HT1080 (cell line): ENCODE measurements around the gene NOS1AP. TPM values are rescaled to one million over a fixed set of nuclear protein-coding genes. Genes with fewer than 3 reads are reported as not detected.

Experiments used
- DNase-seq: peaks from one replicate; pipeline ENCODE4 v3.0.0-alpha.2; 2015; ENCODE audit warnings: low read depth
- total RNA-seq: library from RNA; depleted of rRNA; stranded (reverse); fragments of >200 nt; shearing (Covaris generic); gene quantifications from 2 replicates; pipeline ENCODE4 v1.2.3, GENCODE V29; 2014

Gene NOS1AP
- total RNA-seq, 1 experiment from 2014 or later, result 1.8 TPM

GRCh38 chr1:162285149-162285561 lies 215.7 kb downstream of the NOS1AP start:
- DNase-seq, result peak; percentile 18

GRCh38 chr1:162291000-162291399 lies 221.5 kb downstream of the NOS1AP start:
- no peak for DNase-seq

- DNase-seq, result no peak
Measured at GRCh38 chr1:162292422-162292849, 222.9 kb downstream of the NOS1AP start.

GRCh38 chr1:162293073-162293692 lies 223.7 kb downstream of the NOS1AP start:
- DNase-seq, result no peak

GRCh38 chr1:162294015-162294414 lies 224.5 kb downstream of the NOS1AP start:
- no peak for DNase-seq

DNA sequence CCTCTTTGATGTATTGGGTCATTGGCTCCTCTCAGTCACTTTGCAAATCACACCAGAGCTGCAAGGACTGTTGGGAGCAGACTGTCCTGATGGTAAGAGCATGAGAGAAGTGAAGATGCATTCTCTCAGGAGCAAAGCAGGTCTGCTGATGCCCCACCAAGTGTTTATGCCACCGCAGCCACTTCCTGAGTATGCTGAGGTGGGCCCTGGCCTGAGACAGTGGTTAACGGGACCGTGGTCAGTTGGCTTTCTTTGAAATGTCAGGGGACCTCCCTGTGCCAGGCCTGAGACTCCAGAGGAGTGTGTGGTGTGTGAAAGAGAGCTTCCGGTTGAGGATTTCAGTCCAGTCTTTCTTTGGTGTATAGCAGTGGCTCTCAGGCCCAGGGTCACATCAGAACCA lies 227.7 kb downstream of the NOS1AP start:
- peak; percentile 15 for DNase-seq

DNA sequence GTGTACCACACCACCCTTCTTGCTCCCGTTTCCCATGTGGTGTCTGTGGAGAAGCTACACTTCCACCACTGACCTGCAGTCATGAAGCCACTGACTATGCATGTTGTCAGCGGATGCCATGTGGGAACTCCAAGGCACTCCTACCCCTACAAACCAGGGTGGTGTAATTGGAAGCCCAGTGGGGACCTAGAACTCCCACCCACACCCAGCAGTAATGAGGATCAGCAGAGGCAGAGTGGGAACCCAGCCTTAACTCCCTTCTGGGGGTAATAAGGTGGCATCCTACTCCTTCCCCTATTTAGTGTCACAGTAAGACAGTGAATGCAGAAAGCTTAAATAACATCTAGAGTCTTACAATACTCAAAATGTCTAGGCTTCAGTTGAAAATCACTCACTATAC lies 228.8 kb downstream of the NOS1AP start:
- no peak for DNase-seq

GRCh38 chr1:162299018-162299417 lies 229.5 kb downstream of the NOS1AP start:
- DNase-seq, result no peak

DNA sequence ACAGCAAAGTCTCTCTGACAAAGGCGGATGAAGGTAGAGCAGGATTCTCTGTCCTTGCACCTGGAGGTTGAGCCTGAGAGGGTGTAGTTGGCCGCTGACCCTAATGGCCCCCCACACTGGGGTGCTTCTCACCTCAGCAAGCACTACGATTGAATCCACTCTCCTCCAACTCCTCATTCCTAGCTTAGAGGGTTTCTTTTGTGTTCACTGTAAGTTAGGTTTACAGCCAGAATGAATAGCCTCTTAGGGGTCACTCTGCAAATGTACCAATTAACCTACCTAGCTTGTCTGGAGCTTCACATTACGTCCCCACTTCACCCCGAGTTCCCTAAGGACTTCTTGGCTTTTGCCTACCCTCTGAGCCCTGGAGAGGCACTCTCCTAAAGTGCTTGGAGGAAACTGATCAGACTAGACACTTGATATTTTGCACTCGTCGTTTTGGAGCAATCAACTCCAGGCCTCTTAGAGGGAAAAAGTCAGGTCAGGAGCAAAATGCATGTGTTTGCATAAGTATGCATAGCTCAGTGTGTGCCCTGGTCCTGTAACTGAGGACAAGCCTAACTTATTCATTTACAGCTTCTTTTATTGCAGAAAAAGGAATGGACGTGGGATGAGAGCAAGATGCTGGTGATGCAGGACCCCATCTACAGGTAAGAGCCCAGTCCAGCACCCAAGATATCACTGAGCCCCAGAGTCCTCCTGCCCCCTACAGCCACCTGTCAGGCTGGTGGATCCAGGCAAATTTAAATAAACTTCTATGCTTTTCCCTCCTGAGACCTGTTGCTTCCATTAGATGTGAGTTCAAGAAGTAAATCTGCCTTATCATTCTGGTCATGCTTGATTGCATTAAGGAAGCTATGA lies 230.8 kb downstream of the NOS1AP start:
- no peak for DNase-seq

DNA sequence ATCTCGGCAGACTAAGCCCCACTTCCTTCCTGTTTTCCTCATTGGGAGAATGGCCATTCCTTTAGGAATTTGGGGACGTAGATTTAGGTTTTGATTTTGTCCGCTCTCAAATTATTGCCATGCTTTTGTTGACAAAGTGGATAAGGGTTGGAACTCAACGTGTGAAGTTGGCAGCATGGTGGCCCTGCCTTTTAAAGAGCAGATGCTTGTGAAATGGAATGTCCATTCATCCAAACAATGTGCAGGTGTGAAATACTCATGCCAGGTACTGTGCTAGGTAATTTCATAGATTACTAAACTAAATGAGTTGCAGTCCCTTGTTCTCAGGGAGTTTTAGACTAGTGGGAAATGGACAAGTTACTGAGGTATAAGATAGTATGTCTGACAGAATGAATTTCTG lies 232.2 kb downstream of the NOS1AP start:
- DNase-seq, result no peak

GRCh38 chr1:162302306-162303003 lies 233.0 kb downstream of the NOS1AP start:
- DNase-seq, result no peak

GRCh38 chr1:162303004-162303344 lies 233.5 kb downstream of the NOS1AP start:
- DNase-seq, result peak; percentile 50

DNA sequence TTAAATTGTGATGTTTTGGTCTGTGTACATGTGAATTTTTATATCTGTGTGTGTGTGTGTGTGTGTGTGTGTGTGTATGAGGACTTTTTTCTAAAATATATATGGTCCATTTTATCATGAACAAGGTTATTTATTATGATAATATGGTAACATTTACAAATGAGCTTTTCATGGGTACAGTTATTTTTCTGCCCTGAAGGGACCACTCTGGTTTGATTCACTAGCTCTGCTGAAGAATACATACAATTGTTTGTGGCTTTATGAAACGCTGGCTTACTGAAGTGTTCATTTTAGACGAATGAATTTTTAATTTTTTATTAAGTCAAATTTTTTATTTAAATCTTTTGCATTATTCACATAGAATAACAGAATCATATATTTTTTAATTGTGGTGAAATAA lies 235.2 kb downstream of the NOS1AP start:
- no peak for DNase-seq

DNA sequence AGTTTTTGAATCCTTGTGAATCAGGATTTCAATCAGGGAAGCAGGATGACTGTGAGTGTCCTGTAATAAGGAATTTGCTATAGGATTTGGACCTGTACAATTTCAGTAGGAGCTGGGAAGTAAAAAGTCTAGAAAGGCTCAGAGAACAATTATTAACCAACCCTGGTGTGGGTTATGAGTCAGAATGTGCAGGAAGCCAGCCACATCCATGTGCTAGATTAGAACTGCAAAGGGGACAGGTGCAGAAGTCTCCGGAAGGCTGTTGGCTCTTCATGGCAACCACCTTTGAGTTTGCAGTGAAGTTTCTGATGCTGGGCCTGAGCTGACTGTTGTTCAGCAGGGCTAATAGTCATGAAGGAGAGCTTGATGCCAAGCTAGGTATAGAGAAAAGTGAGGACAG lies 236.5 kb downstream of the NOS1AP start:
- DNase-seq, result peak; percentile 77

DNA sequence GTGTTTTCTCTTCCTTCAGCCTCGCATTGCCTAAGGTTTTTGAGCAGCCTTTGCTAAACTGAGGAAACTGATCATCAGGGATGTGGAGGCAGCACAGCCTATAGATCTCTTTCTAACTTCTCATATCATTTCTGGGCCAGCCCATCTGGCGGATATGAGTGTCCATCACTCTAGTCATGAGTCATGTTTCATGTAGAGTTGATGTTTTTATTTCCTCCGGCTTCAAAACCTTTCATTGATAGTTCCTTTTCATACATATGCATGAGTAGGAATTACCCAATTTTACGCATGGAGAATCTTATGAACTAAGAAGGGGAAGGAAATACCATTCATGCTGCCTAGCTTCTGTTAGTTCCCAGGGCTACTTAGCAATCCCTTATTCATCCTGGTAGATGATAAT lies 240.8 kb downstream of the NOS1AP start:
- DNase-seq, result peak; percentile 87

DNA sequence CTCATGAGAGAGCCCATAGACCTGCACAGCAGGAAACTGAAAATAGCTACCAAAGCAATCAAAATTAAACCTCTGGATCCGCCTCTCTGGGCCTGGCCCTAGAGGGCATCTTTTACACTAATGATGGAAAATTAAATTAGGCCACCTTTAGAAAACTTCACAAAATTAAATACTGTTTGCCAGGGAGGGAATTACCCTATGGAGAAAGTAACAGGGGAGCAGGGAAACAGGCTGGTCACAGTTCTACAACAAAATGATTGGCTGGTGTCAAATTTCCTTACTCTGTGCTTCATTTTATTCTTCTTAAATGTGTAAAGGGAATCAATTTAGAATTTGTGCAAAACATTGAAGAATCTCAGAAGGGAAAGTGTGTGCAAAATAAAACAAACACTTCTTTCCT lies 244.7 kb downstream of the NOS1AP start:
- no peak for DNase-seq

GRCh38 chr1:162315673-162316072 lies 246.2 kb downstream of the NOS1AP start:
- no peak for DNase-seq

GRCh38 chr1:162316187-162316586 lies 246.7 kb downstream of the NOS1AP start:
- no peak for DNase-seq

DNA sequence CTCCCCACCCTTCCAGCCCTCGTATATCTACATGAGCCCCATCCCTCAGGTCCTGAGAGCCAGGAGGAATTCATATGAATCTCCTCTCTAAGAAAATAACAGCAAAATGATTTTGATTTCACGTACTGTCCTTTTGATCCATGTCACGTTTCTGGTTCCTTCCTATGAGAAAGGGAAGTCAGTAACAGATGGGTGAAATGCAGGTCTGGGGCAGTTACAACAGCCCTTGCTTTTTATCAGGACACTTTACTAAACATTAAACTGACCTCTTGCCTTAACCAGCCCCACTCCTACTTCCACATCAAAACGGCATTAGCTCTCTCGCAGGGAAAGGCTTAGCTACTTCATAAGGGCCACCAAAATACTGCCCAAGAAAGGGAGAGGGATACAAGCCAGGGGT lies 248.1 kb downstream of the NOS1AP start:
- DNase-seq, result no peak

- DNase-seq, result peak; percentile 38
Measured at GRCh38 chr1:162319493-162320175, 250.1 kb downstream of the NOS1AP start.

DNA sequence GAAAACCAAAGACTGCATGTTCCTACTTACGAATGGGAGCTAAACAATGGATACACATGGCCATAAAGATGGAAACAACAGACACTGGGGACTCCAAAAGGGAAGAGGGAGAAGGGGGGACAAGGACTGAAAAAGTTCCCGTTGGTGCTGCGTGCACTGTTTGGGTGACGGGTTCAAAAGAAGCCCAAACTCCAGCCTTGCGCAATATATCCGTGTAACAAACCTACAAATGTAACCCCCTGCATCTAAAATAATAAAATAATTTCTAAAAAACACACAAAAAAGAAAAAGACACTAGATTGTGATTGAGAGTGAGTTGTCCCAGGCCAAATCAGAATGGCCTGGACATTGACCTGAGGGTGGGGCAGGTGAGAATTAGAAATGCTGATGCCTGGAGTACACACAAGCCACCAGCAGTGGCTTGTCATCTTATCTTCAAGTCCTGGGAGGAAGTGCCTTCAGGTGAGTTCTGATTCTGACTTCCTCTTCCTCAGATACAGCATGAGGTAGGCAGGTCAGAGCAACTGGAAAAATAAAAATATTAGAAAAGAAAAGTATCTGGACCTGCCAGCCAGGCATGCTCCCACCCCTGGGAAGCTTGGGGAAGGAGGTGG lies 252.4 kb downstream of the NOS1AP start:
- DNase-seq, result no peak
